Hepatocyte (in vitro differentiated cells): ENCODE measurements around the gene FAM162B.

Experiments
- EZH2 ChIP-seq: fragments of 200-600 bp; sonication (generic); IDR thresholded peaks from 2 replicates; pipeline ENCODE4 v1.6.1; 2016; ENCODE audit warnings: antibody characterized with exemption, mild to moderate bottlenecking, borderline replicate concordance
- EZH2phosphoT487 ChIP-seq: fragments of 200-600 bp; sonication (generic); IDR thresholded peaks from one replicate; pipeline ENCODE4 v1.6.1; 2018; ENCODE audit warnings: antibody characterized with exemption, mild to moderate bottlenecking, low read depth, moderate library complexity; ENCODE audit not compliant: unreplicated experiment, severe bottlenecking
- TF ChIP-seq, protein P1 (sequence below): fragments of 200-600 bp; sonication (generic); IDR thresholded peaks from 2 replicates; pipeline ENCODE4 v1.5.1; 2016; ENCODE audit warnings: antibody characterized with exemption, mild to moderate bottlenecking; ENCODE audit not compliant: poor library complexity

DNA sequence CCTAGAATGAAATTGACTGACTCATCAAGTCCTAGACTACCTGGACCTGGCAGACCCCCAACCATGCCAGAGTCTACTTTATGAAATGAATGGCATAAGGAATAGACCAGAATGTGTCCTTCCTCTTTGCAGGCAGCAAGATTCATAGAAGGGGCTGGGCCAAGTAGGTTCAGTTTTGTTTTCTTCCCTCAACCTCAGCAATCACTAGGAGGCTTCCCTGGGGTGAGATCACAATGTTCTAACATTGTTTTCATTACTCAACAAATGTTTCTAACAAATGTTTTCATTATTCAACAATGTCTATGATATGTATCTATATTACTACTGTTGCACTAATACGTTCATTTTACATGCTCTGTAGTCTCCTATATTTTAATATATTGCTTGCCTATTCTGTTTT is 8.4 kb upstream of the FAM162B start:
- TF ChIP-seq, protein P1, sequence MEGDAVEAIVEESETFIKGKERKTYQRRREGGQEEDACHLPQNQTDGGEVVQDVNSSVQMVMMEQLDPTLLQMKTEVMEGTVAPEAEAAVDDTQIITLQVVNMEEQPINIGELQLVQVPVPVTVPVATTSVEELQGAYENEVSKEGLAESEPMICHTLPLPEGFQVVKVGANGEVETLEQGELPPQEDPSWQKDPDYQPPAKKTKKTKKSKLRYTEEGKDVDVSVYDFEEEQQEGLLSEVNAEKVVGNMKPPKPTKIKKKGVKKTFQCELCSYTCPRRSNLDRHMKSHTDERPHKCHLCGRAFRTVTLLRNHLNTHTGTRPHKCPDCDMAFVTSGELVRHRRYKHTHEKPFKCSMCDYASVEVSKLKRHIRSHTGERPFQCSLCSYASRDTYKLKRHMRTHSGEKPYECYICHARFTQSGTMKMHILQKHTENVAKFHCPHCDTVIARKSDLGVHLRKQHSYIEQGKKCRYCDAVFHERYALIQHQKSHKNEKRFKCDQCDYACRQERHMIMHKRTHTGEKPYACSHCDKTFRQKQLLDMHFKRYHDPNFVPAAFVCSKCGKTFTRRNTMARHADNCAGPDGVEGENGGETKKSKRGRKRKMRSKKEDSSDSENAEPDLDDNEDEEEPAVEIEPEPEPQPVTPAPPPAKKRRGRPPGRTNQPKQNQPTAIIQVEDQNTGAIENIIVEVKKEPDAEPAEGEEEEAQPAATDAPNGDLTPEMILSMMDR: no peak
- TF ChIP-seq EZH2 (no peak), EZH2phosphoT487 (no peak)
